Mononuclear cell (primary cell): Measurements from ENCODE around the gene KRT17. TPM values are rescaled to one million over a fixed set of nuclear protein-coding genes. Genes with fewer than 3 reads are reported as not detected.
"Not testable (repeated sequence)": the region's sequence is repeated elsewhere in the genome, so short reads cannot be mapped to it uniquely, and the experiment has no call there.

Experiments used
- H3K27me3 ChIP-seq: 2 replicates; pipeline ENCODE4 v1.6.0; 2011; ENCODE audit warnings: low read length, control low read depth; ENCODE audit not compliant: insufficient read depth
- H3K4me1 ChIP-seq: 2 replicates; pipeline ENCODE4 v1.5.1; 2011; ENCODE audit warnings: mild to moderate bottlenecking, low read length, control low read depth; ENCODE audit not compliant: insufficient read depth
- H3K4me3 ChIP-seq: 2 replicates; pipeline ENCODE4 v1.5.1; 2011; ENCODE audit warnings: mild to moderate bottlenecking, low read length, moderate library complexity
- H3K9me3 ChIP-seq: 2 replicates; pipeline ENCODE4 v1.5.1; 2011; ENCODE audit warnings: low read depth, mild to moderate bottlenecking, control low read depth, low read length
- total RNA-seq: library from RNA; depleted of rRNA; stranded (reverse); fragments of >200 nt; gene quantifications from one replicate; pipeline ENCODE4 v1.2.3, GENCODE V29; 2012

Gene KRT17
- total RNA-seq, 1 donor: 0.42 TPM

- Histone ChIP-seq H3K4me1 (no peaks in the 10 kb centered on the region), H3K4me3 (no peak overlapping the region), H3K9me3 (no peaks in the 10 kb centered on the region), H3K27me3 (no peaks in the 10 kb centered on the region)
Observed at GRCh38 chr17:41620583-41621434, 3.6 kb downstream of the KRT17 start.

GRCh38 chr17:41619927-41620582 lies 4.3 kb downstream of the KRT17 start:
- not testable (repeated sequence) for H3K9me3 ChIP-seq, H3K27me3 ChIP-seq, H3K4me3 ChIP-seq, H3K4me1 ChIP-seq

- Histone ChIP-seq H3K9me3 (no peaks in the 10 kb centered on the region), H3K4me3 (no peak overlapping the region), H3K27me3 (no peaks in the 10 kb centered on the region), H3K4me1 (no peaks in the 10 kb centered on the region)
Observed at GRCh38 chr17:41619036-41619926, 5.1 kb downstream of the KRT17 start.

DNA sequence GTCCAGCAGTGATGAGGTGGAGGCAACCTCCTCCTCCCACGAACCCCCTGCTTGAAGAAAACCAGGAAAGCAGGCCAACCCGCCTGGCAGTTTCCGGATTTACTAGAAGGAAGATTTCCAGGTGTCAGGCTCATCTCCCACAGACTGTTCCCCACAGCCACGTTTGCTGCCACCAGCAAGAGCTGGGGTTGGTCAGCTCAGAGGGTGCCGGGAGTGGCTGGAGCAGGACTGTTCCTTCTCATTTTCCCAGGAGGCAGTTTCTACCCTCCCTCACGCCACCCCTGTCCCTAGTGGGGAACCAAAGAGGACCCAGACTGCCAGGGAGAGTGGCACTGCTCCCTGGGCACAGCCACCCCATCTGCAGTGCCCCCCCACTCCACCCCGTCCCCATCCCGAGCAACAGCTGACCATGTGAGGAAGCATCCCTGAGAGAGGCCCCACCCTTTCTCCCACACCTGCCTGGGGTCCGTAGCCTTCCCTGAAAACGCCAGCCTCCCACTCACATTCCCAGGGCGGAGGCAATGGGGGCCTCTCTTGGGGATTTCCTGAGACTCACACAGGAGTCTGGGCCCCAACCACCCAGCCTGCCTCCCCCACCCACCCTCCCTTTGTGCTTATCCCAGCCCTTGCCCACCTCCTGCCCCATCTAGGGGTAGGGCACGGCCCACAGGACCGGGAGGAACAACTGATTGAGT lies 5.9 kb downstream of the KRT17 start:
- Histone ChIP-seq H3K4me3 (no peak overlapping the region), H3K4me1 (no peaks in the 10 kb centered on the region), H3K27me3 (no peaks in the 10 kb centered on the region), H3K9me3 (no peaks in the 10 kb centered on the region)

DNA sequence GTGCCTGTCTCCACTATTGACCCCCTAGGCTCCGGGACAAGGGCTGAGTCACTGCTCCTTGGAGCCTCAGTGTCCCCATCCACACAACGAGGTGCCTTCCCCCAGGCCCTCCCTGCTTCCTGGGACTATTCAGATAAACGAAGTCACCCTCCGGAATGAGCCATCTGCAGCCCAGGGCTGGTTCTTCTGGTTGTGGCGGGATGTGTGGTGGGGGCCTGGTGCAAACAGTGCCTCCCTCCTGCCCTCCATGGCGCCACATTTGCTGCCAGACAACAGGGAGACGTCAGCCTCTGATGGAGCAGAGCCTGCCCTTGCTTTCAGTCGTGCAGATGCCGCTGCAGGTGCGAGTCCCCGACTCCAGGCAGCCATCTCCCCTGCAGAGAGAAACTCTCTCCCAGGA lies 6.7 kb downstream of the KRT17 start:
- Histone ChIP-seq H3K4me1 (no peaks in the 10 kb centered on the region), H3K9me3 (no peaks in the 10 kb centered on the region), H3K4me3 (no peak overlapping the region), H3K27me3 (no peaks in the 10 kb centered on the region)

DNA sequence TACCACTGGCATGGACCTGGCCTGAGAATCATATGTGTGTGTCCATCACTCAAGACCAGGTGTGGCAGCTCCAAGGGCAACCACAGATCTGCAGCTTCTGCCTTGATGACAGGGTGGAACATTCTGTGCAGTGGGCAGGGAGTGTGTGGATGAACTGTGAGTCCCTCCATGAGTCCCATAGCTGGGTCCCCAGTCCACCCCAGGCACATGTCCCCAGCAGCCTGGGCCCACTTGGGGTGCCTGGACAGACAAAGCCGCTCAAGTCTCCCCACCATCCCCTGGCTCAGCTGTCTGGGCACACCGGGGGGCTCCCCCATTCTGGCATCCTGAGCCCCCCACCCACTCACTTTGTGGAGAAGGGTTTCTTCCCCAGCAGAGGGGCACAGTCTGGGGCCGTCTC lies 7.2 kb downstream of the KRT17 start:
- H3K4me1 ChIP-seq: no peaks in the 10 kb centered on the region
- H3K9me3 ChIP-seq: no peaks in the 10 kb centered on the region
- no peaks in the 10 kb centered on the region for H3K27me3 ChIP-seq
- no peak overlapping the region for H3K4me3 ChIP-seq

DNA sequence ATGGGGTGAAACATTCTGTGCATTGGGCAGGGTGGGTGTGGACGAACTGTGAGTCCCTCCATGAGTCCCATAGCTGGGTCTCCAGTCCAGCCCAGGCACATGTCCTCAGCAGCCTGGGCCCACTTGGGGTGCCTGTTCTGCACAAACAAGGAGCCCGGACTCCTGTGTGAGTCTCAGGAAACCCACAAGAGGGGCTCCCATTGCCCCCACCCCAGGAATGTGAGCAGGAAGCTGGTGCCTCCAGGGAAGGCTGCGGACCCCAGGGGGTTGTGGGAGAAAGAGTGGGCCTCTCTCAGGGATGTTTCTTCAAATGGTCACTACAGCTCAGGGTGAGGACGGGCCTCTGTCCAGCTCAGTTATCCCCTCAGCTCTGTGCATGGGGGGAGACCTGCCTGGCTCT lies 7.9 kb downstream of the KRT17 start:
- not testable (repeated sequence) for H3K4me3 ChIP-seq, H3K27me3 ChIP-seq, H3K4me1 ChIP-seq, H3K9me3 ChIP-seq

GRCh38 chr17:41615454-41615853 lies 8.9 kb downstream of the KRT17 start:
- Histone ChIP-seq H3K4me3 (no peak overlapping the region), H3K4me1 (no peaks in the 10 kb centered on the region), H3K9me3 (no peaks in the 10 kb centered on the region), H3K27me3 (no peaks in the 10 kb centered on the region)

DNA sequence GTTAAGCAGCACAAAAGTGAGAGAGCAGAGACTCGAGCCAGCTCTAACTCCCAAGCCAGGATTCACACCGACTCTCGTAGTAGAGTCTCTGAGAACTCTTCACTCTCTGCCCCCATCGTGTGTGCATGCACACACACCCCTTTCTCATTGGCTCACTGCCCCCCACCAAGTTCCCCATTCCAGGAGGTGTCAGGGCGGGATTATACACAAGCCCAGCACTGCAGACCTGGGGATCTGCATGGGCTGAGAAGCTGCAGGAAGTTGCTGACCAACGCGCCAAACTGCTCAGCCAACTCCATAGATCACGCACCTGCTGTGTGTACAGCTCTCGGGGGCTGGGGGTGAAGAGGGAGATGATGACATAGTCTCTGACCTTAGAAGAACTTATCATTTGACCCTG lies 9.6 kb downstream of the KRT17 start:
- not testable (repeated sequence) for H3K4me3 ChIP-seq, H3K27me3 ChIP-seq, H3K9me3 ChIP-seq, H3K4me1 ChIP-seq

DNA sequence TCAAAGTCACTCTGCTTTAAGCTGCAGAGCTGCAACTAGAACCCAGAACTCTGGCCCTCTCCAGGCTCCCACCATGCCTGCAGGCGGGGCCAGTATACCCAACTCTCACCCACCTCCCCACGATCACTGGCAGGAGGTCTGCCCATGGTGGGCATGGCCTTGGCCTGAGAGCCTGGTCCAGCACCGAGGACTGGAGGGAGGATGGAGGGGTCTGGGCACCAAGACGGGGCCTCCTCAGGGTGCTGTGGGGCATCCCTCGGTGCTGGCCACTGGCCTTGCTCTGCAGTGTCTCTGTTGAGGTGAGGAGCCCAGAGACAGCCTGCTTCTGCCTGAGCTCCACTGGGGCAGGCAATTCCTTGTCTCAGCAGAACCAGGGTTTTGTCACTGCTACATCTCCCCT lies 10.3 kb downstream of the KRT17 start:
- Histone ChIP-seq H3K9me3 (no peaks in the 10 kb centered on the region), H3K4me1 (no peaks in the 10 kb centered on the region), H3K27me3 (no peaks in the 10 kb centered on the region), H3K4me3 (no peak overlapping the region)

DNA sequence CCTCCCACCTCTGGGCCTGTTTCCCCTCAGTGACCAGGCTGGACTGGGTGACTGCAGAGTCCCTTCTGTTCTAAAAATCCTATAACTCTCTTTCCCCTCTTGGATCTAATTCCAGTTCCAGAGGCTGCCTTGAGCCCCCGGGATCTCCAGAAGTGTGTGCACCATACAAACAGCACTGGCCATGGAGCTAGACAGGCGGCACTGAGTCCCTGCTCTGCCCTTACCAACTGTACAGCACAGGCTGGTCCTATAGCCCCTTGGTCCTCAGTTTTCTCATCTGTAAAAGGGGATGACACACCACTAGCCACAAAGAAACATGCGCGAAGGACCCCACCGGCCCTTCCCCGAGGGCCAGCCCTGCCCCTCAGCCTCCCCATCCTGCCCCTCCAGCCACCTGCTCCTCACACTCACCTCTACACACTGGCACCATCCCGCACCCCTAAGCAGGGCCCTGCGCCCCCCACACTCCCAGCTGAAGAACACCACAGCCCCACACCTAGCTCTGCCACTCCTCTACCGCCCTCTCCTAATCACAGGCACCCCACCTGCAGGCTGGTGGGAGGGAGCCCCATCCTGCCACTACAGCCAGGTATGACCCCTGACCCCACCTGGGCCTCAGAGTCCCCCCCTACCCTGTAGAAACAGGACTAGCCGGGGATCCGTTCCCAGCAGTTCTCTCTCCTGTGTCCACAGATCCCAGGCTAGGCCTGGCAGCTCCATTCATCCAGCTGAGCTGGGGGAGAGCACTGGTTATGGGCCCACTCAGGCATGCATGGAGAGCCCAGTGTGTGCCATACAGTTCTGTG lies 10.9 kb downstream of the KRT17 start:
- Histone ChIP-seq H3K9me3 (no peaks in the 10 kb centered on the region), H3K4me3 (no peak overlapping the region), H3K27me3 (no peaks in the 10 kb centered on the region), H3K4me1 (no peaks in the 10 kb centered on the region)

GRCh38 chr17:41612376-41613160 lies 11.8 kb downstream of the KRT17 start, which contains the start of gene KRT16:
Gene KRT16 (minus strand): TSS chr17:41612767. CDS start chr17:41612688, 79 bp downstream.
- not testable (repeated sequence) for H3K4me1 ChIP-seq, H3K9me3 ChIP-seq, H3K27me3 ChIP-seq, H3K4me3 ChIP-seq

DNA sequence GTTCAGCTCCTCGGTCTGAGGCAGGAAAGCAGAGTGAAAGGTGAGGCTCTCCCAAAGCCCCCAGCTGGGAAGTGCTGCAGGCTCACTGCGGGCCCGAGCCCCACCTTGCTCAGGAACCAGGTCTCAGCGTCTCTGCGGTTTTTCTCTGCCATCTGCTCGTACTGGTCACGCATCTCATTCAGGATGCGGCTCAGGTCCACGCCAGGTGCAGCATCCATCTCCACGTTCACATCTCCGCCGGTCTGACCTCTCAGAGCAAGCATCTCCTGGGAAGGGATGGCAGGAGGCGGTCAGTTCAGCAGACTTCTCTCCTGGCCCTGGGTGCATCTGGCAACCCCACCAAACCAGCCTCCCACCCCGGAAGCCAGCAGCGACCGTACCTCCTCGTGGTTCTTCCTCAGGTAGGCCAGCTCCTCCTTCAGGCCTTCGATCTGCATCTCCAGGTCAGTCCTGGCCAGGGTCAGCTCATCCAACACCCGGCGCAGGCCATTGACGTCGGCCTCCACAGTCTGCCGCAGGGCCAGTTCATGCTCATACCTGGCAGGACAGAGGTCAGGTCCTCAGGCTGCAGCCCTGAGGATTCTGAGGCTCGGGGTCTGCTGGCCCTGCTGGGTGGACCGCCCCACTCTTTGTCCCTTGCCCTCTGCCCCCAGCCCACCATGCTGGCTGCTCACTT lies 13.3 kb downstream of the KRT17 start:
- H3K4me3 ChIP-seq: no peak overlapping the region
- no peaks in the 10 kb centered on the region for H3K27me3 ChIP-seq
- no peaks in the 10 kb centered on the region for H3K4me1 ChIP-seq
- peaks cover 8% of the 10 kb centered on the region for H3K9me3 ChIP-seq
